H7 (cell line): Measurements from ENCODE around the gene ZNHIT3. TPM values are rescaled to one million over a fixed set of nuclear protein-coding genes. Genes with fewer than 3 reads are reported as not detected.
"Not testable (repeated sequence)": the region's sequence is repeated elsewhere in the genome, so short reads cannot be mapped to it uniquely, and the experiment has no call there.

Experiments used
- DNase-seq: peaks from one replicate; pipeline ENCODE4 v3.0.0; 2012
- H3K27me3 ChIP-seq: 2 replicates; pipeline ENCODE4 v1.6.0; 2011; ENCODE audit warnings: mild to moderate bottlenecking, low read length; ENCODE audit not compliant: control insufficient read depth, insufficient read depth
- H3K36me3 ChIP-seq: replicated peaks from 2 replicates; pipeline ENCODE4 v1.5.1; 2011; ENCODE audit warnings: low read length; ENCODE audit not compliant: control insufficient read depth, insufficient read depth
- H3K4me3 ChIP-seq: 2 replicates; pipeline ENCODE4 v1.5.1; 2011; ENCODE audit warnings: low read depth, mild to moderate bottlenecking, control low read depth, low read length, moderate library complexity; ENCODE audit not compliant: insufficient read depth
- total RNA-seq: library from RNA; depleted of rRNA; stranded (reverse); fragments of >200 nt; shearing (Covaris generic); gene quantifications from 2 replicates; pipeline ENCODE4 v1.2.3, GENCODE V29; 2014

ZNHIT3 gene
- total RNA-seq, 1 experiment from 2014 or later: 81.8 TPM

DNA sequence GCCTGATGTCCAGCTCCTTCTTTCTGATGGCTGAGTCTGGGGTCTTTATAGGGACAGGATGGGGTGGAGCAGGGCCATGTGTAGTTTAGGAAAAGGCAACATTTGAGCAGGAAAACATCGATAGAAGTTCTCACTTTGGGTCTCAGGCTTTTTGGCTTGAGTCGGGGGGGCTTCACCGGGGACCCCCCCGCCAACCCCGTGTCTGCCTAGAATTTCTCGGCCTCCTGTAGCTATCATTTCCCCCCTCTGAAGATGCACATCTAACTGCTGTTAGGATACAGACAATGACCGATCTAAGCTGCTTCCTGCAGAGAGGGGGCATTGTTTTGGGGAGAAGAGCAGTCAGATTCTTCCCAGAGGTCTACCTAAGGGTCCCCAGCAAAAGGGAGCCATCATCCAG, 16.7 kb upstream of the ZNHIT3 start:
- no peak for DNase-seq
- H3K4me3 ChIP-seq: no peak overlapping the region
- H3K36me3 ChIP-seq: no peaks in the 10 kb centered on the region
- peaks cover 8% of the 10 kb centered on the region for H3K27me3 ChIP-seq

- no peak for DNase-seq
- H3K36me3 ChIP-seq: no peaks in the 10 kb centered on the region
- H3K4me3 ChIP-seq: no peak overlapping the region
- peaks cover 3% of the 10 kb centered on the region for H3K27me3 ChIP-seq
These were observed 16.0 kb upstream of the ZNHIT3 start for GRCh38 chr17:36470499-36470898.

- DNase-seq: no peak
- Histone ChIP-seq H3K36me3 (no peaks in the 10 kb centered on the region), H3K4me3 (no peak overlapping the region), H3K27me3 (no peaks in the 10 kb centered on the region; the same call in 1 of the 2 replicates)
These were observed 11.9 kb upstream of the ZNHIT3 start for GRCh38 chr17:36474571-36474970.

GRCh38 chr17:36475346-36475970, 11.0 kb upstream of the ZNHIT3 start:
- H3K27me3 ChIP-seq: no peaks in the 10 kb centered on the region
- no peak for DNase-seq
- no peaks in the 10 kb centered on the region for H3K36me3 ChIP-seq
- H3K4me3 ChIP-seq: no peak overlapping the region

DNA sequence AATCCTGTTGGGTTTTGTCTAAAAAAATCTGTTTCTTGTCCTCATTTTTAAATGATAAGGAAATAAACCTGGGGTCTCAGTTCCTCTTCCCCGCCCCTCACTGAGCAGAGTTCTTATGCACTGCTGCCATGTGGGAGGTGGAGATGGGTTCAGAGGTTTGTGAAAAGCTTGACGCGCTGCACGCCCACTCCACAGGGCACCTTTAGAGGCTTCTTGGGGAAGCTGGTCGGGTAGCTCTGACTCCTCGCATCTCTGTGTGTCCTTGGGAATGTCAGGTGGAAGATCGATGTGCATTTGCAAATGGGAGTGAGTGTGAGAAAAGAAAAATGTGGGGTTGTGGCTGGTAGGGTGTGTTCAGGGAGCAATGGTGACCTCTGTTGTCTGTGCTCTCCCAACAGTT, 4.7 kb upstream of the ZNHIT3 start:
- no peak overlapping the region for H3K4me3 ChIP-seq
- DNase-seq: peak; percentile 26
- H3K27me3 ChIP-seq: peaks cover 21% of the 10 kb centered on the region
- H3K36me3 ChIP-seq: no peaks in the 10 kb centered on the region

- peaks cover 21% of the 10 kb centered on the region for H3K27me3 ChIP-seq
- no peaks in the 10 kb centered on the region for H3K36me3 ChIP-seq
- DNase-seq: peak; percentile 98
- H3K4me3 ChIP-seq: peak overlapping the region; percentile 28
These were observed 3.6 kb upstream of the ZNHIT3 start for GRCh38 chr17:36482611-36483504.

DNA sequence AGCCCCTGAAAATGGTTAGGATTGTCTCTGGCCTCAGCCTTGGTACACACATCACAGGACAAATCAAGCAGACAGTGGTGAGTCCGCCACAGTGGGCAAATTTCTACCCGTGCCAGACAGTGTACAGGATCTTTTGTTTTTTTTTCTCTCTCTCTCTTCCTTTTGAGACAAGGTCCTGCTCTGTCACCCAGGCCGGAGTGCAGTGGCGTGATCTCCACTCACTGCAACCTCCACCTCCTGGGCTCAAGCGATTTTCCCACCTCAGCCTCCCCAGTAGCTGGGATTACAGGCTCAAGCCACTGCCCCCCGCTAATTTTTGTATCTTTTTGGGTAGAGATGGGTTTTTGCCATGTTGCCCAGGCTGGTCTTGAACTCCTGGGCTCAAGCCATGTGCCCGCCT, 2.5 kb upstream of the ZNHIT3 start:
- DNase-seq, H3K36me3 ChIP-seq, H3K4me3 ChIP-seq: not testable (repeated sequence)
- peaks cover 21% of the 10 kb centered on the region for H3K27me3 ChIP-seq

DNA sequence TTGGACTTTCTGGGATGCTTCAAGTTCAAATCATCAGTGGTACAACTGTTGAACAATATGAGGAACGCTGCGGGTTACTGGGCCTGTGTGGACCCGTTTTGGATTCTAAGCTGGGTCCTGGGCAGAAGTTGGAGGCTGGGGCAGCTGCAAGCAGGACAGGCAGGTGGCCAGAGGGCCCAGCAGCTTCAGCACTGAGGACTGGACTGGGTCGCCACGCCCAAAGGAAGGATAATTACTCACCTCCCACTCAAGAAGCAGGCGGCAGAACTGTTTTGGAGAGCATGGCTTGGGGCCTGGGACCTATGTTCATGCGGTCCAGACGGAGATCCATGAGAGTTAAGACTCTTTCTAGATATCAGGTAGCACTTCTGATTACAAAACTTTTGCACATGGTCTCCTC, 1.5 kb upstream of the ZNHIT3 start:
- no peaks in the 10 kb centered on the region; the same call in 1 of the 2 replicates for H3K36me3 ChIP-seq
- H3K27me3 ChIP-seq: peaks cover 21% of the 10 kb centered on the region
- DNase-seq: no peak
- no peak overlapping the region for H3K4me3 ChIP-seq

- Histone ChIP-seq H3K36me3 (no peaks in the 10 kb centered on the region; the same call in 1 of the 2 replicates), H3K4me3 (peak overlapping the region; percentile 69), H3K27me3 (peaks cover 21% of the 10 kb centered on the region)
- peak; percentile 60 for DNase-seq
These were observed 677 bp upstream of the ZNHIT3 start for GRCh38 chr17:36485805-36486203.

- Histone ChIP-seq H3K36me3 (peaks cover 39% of the 10 kb centered on the region), H3K4me3 (no peak overlapping the region), H3K27me3 (no peaks in the 10 kb centered on the region)
- DNase-seq: no peak
These were observed 7.5 kb downstream of the ZNHIT3 start for GRCh38 chr17:36493956-36494355.

DNA sequence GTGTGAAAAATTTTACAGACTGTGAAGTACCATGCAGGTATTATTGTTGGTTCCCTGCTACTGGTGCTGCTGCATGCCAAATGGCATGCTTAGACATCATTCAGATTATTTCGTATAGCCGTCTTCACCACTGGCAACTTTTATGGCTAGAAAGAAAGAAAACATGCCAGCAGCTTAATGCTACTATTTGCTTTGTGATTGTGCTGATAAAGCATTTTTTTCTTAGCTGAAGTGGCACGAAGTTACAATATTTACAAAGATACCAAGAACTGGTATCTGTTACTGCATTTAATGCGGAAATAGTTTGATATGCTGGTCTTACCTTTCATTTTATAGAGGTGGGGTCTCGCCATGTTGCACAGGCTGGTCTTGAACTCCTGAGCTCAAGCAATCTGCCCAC, 8.2 kb downstream of the ZNHIT3 start:
- H3K4me3 ChIP-seq: no peak overlapping the region
- no peaks in the 10 kb centered on the region for H3K27me3 ChIP-seq
- no peak for DNase-seq
- peaks cover 39% of the 10 kb centered on the region for H3K36me3 ChIP-seq

DNA sequence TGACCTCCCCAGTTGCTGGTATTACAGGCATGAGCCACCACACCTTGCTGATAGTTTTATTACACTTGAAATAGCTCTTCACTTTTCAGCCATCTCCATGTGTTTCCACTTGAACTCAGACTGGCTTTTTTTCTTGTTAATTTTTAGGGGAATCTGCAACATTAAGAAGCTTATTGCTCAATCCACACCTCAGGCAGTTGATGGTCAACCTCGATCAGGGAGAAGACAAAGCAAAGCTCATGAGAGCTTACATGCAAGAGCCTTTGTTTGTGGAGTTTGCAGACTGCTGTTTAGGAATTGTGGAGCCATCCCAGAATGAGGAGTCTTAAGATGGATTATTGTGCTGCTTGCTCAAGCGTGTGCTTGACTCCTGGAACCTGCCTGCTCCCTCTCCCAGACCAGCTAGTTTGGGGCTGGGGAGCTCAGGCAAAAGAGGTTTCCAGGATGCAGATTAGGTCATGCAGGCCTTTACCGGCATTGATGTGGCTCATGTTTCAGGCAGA, 8.6 kb downstream of the ZNHIT3 start:
- no peak for DNase-seq
- Histone ChIP-seq H3K36me3 (peaks cover 40% of the 10 kb centered on the region), H3K4me3 (no peak overlapping the region), H3K27me3 (no peaks in the 10 kb centered on the region)

- H3K36me3 ChIP-seq: peaks cover 48% of the 10 kb centered on the region
- H3K4me3 ChIP-seq: no peak overlapping the region
- DNase-seq: peak; percentile 19
- H3K27me3 ChIP-seq: no peaks in the 10 kb centered on the region
These were observed 9.7 kb downstream of the ZNHIT3 start for GRCh38 chr17:36496018-36496789.

DNA sequence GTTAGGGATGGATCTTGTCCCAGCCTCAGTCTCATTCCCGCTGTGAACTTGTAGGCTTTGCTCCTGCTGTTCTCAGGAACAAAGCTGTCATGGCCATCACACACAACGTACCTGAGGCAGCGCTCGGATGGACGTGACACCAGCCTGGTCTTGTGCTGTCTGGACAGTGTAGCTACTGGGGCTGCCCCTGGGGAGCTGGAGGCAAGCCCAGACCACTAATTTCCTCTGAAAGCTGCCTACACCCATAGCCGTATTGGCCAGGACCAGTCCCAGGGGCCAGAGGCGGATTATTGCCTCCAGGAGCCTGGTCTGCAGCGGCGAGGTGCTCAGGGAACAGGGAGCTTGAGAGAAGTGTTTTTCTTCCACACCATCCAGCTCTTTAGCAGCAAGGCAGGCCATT, 11.7 kb downstream of the ZNHIT3 start:
- Histone ChIP-seq H3K4me3 (no peak overlapping the region), H3K36me3 (peaks cover 46% of the 10 kb centered on the region), H3K27me3 (no peaks in the 10 kb centered on the region)
- DNase-seq: peak; percentile 13
